Measurements from ENCODE around the gene CCDC92B.

The CCDC92B gene

GRCh38 chr17:2749058-2749783 is at the start of gene CCDC92B:
CCDC92B (minus strand) TSS chr17:2749652; CDS start chr17:2735145, 14,507 bp downstream.
- TF ChIP-seq CTCF (IDR thresholded peaks at IDR 0.05; ENCODE audit: low read length) (no peak), EZH2 (IDR thresholded peaks at IDR 0.05; ENCODE audit: borderline replicate concordance, low read length) (no peak)

GRCh38 chr17:2798678-2799077 is 49.2 kb upstream of the CCDC92B start:
- Histone ChIP-seq H3F3A (ENCODE audit: insufficient read depth, low read length) (no peaks in the 10 kb centered on the region), H3K36me3 (ENCODE audit: insufficient read depth, low read length) (no peaks in the 10 kb centered on the region), H3K9me2 (ENCODE audit: low read depth, low read length) (no peaks in the 10 kb centered on the region), H3K4me2 (ENCODE audit: low read length) (no peak overlapping the region), H3K79me2 (ENCODE audit: insufficient read depth, low read length) (no peaks in the 10 kb centered on the region), H2AFZ (ENCODE audit: low read length) (no peak overlapping the region), H4K20me1 (ENCODE audit: insufficient read depth, low read length) (no peaks in the 10 kb centered on the region), H3K27me3 (ENCODE audit: insufficient read depth, low read length) (peaks cover 7% of the 10 kb centered on the region; the same call in 1 of the 2 replicates), H3K4me1 (ENCODE audit: insufficient read depth, low read length, severe bottlenecking) (no peaks in the 10 kb centered on the region), H3K9ac (ENCODE audit: low read length) (no peak overlapping the region), H3K9me3 (ENCODE audit: low read length) (no peaks in the 10 kb centered on the region), H3K4me3 (ENCODE audit: low read depth, low read length, poor library complexity, severe bottlenecking) (no peak overlapping the region), H3K27ac (ENCODE audit: low read depth, low read length, poor library complexity, severe bottlenecking) (no peak overlapping the region)
- no peak for TF ChIP-seq EZH2 (IDR thresholded peaks at IDR 0.05; ENCODE audit: borderline replicate concordance, low read length)
- TF ChIP-seq CTCF (IDR thresholded peaks at IDR 0.05; ENCODE audit: low read length) = no peak

More at GRCh38 chr17:2749058-2749783, at the start of gene CCDC92B:
- Histone ChIP-seq H3K9me3 (ENCODE audit: low read length) (no peaks in the 10 kb centered on the region), H3K79me2 (ENCODE audit: insufficient read depth, low read length) (no peaks in the 10 kb centered on the region), H3K27me3 (ENCODE audit: insufficient read depth, low read length) (no peaks in the 10 kb centered on the region), H3K27ac (ENCODE audit: low read depth, low read length, poor library complexity, severe bottlenecking) (no peak within 1 kb of the TSS), H3F3A (ENCODE audit: insufficient read depth, low read length) (no peaks in the 10 kb centered on the region), H3K4me3 (ENCODE audit: low read depth, low read length, poor library complexity, severe bottlenecking) (peak within 1 kb of the TSS; percentile 25), H3K9me2 (ENCODE audit: low read depth, low read length) (no peaks in the 10 kb centered on the region), H3K4me2 (ENCODE audit: low read length) (no peak within 1 kb of the TSS), H3K9ac (ENCODE audit: low read length) (no peak within 1 kb of the TSS), H4K20me1 (ENCODE audit: insufficient read depth, low read length) (no peaks in the 10 kb centered on the region), H3K4me1 (ENCODE audit: insufficient read depth, low read length, severe bottlenecking) (no peaks in the 10 kb centered on the region), H2AFZ (ENCODE audit: low read length) (no peak within 1 kb of the TSS), H3K36me3 (ENCODE audit: insufficient read depth, low read length) (no peaks in the 10 kb centered on the region)

GRCh38 chr17:2798188-2798587 is 48.7 kb upstream of the CCDC92B start:
- no peak overlapping the region for H3K4me2 ChIP-seq (ENCODE audit: low read length)
- no peaks in the 10 kb centered on the region for H3K36me3 ChIP-seq (ENCODE audit: insufficient read depth, low read length)
- H3K27me3 ChIP-seq (ENCODE audit: insufficient read depth, low read length) = peaks cover 7% of the 10 kb centered on the region; the same call in 1 of the 2 replicates
- H3K9ac ChIP-seq (ENCODE audit: low read length) = no peak overlapping the region
- H3K27ac ChIP-seq (ENCODE audit: low read depth, low read length, poor library complexity, severe bottlenecking) = no peak overlapping the region
- no peaks in the 10 kb centered on the region for H3K79me2 ChIP-seq (ENCODE audit: insufficient read depth, low read length)
- H2AFZ ChIP-seq (ENCODE audit: low read length) = no peak overlapping the region
- no peaks in the 10 kb centered on the region for H4K20me1 ChIP-seq (ENCODE audit: insufficient read depth, low read length)
- no peaks in the 10 kb centered on the region for H3K4me1 ChIP-seq (ENCODE audit: insufficient read depth, low read length, severe bottlenecking)
- TF ChIP-seq EZH2 (IDR thresholded peaks at IDR 0.05; ENCODE audit: borderline replicate concordance, low read length) = no peak
- TF ChIP-seq CTCF (IDR thresholded peaks at IDR 0.05; ENCODE audit: low read length) = no peak
- H3K4me3 ChIP-seq (ENCODE audit: low read depth, low read length, poor library complexity, severe bottlenecking) = no peak overlapping the region
- no peaks in the 10 kb centered on the region for H3F3A ChIP-seq (ENCODE audit: insufficient read depth, low read length)
- H3K9me2 ChIP-seq (ENCODE audit: low read depth, low read length) = no peaks in the 10 kb centered on the region
- no peaks in the 10 kb centered on the region for H3K9me3 ChIP-seq (ENCODE audit: low read length)
